Hematopoietic multipotent progenitor cell treated with erythropoietin and hydrocortisone succinate and interleukin-3 and kit ligand, for 17 days (in vitro differentiated cells): ENCODE data around the gene ALDH3B2.
"Not testable (repeated sequence)": the region's sequence is repeated elsewhere in the genome, so short reads cannot be mapped to it uniquely, and the experiment has no call there.

Experiments
- DNase-seq: peaks from one replicate; pipeline ENCODE4 v3.0.0-alpha.2; 2015; ENCODE audit warnings: low spot score

Gene ALDH3B2

DNA sequence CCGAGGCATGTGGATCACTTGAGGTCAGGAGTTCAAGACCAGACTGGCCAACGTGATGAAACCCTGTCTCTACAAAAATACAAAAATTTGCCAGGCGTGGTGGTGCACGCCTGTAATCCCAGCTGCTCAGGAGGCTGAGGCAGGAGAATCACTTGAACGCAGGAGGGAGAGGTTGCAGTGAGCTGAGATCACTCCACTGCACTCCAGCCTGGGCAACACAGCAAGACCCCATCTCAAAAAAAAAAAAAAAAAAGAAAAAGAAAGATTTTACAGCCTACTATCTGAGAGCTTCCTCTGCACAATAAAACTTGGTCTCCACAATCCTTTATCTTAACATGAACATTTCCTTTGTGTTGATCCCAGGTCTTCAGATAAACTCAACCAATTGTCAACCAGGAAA lies 13.7 kb downstream of the ALDH3B2 start:
- not testable (repeated sequence) for DNase-seq

DNA sequence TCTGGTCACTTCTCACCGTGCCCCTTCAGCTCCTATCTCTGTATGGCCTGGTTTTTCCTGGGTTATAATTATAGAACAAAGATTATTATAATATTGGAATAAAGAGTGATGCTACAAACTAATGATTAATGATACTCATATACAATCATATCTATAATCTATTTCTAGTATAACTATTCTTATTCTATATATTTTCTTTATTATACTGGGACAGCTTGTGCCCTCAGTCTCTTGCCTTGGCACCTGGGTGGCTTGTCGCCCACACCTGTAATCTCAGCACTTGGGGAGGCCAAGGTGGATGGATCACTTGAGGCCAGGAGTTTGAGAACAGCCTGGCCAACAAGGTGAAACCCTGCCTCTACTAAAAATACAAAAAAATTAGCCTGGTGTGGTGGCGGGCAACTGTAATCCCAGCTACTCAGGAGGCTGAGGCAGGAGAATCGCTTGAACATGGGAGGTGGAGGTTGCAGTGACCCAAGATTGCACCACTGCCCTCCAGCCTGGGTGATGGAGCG lies 14.7 kb downstream of the ALDH3B2 start:
- not testable (repeated sequence) for DNase-seq

DNA sequence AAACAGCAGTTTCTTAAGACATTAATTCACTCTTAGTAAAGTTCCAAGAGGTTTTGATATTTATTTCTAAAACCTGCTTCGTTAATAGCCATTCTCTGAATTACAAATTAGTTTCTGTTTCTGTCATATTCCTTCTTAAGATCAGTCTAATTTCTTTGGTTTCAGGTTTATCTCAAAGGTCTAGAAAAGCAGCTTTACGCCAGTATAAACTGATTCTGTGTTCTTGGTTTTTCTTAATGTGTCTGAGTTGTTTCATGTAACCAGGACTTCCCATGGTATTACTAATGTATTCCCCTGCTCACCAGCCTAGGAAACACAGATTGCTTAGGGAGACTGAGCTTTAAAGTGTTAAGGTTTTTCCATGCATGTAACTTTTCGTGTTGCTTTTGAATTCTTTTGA lies 17.1 kb downstream of the ALDH3B2 start:
- DNase-seq = no peak

DNA sequence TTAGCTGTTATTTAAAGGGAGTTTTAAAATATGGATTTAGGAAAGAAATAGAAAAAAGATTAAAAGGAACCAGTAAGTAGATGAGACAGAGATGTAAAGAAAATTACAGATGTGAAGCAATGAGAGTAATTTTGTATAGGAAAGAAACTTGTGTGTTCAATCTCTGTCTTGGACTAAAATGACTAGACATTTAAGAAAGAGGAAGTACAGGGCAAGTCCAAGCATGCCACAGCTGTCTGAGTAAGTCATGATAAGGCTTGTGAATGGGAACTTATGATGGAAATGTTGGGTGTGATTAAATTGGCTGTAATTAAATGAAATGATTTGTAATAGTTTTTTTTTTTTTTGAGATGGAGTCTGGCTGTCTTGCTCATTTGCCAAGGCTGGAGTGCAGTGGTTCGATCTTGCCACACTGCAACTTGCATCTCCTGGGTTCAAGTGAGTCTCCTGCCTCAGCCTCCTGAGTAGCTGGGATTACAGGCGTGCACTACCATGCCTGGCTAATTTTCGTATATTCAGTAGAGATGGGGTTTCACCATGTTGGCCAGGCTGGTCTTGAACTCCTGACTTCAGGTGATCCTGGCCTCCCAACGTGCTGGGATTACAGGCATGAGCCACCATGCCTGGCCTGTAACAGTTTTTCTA lies 18.0 kb downstream of the ALDH3B2 start:
- no peak for DNase-seq

DNA sequence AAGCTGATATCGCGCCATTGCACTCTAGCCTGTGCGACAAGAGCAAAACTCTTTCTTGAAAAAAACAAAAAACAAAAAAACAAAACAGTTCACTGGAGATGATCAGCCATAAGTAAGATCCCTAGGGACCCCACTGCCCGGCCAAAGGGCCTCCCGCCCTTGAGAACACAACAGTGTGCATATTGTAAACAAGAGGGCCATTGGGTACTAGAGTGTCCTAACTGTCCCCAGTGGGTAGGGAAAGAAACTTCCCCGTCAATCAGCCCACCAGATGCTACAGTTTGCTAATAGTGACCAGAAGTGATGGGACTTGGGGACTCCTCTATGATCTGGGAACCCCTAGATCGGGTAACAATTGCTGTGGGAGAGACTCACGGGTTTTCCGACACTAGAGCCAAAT lies 20.2 kb downstream of the ALDH3B2 start:
- no peak for DNase-seq

DNA sequence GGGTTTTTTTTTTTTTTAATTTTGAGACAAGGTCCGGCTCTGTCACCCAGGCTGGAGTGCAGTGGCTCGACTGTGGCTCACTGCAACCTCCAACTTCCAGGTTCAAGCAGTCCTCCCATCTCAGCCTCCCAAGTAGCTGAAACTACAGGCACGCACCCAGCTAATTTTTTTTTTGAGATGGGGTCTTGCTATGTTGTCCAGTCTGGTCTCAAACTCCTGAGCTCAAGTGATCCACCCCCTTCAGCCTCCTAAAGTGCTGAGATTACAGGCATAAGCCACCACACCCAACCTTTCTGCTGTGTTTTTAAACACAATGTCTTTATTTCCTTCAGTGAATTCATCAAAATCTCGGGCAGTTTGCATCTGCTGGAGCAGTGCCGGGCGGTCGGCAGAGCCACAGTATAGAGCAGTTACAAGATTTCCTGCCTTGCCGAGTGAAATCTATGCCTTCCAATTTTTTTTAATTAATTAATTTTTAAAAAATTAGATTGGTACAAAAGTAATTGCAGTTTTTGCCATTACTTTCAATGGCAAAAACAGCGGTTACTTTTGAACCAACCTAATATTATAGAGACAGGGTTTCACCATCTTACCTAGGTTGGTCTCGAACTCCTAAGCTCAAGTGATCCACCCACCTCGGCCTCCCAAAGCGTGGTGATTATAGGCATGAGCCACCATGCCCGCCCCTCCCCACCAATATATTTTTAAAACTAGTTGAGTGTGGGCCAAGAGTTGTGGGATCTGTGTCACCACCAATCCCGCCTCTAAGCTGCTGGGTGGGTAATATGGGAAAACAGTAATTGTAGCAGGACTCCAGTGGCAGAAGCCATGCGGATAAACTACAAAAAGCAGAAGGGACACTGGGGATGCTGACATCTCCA lies 21.2 kb downstream of the ALDH3B2 start:
- no peak for DNase-seq

DNA sequence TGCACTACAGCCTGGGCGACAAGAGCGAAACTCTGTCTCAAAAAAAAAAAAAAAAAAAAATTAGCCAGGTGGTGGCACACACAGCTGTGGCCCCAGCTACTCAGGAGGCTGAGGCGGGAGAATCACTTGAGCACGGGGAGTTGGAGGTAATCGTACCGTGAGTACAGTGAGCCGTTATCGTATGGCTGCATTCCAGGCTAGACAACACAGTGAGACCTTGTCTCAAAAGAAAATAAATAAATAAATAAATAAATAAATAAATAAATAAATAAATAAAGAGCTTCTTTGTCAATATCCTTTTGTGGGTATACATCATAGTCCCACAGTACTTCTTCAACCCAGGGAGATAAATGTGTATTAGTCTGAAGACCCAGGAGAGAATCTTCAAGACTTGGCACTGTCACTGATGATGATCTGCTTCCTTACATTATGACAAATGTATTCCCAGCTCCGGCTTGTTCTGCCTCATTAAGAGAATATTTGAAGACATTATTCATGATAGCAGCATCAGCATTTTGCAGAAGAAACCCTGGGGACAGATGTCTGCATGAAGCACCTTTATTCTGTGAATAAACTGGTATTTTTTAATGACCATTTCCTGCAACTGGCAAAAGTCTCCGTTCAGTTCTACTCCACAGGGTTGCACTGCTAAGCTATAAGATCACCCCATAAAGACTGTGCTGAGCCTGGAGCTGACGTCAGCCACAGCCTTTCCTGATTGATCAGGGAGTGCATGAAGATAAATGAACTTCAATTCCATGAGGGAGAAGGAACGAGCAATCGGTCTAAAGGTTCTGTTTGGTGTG lies 22.2 kb downstream of the ALDH3B2 start:
- DNase-seq = no peak

DNA sequence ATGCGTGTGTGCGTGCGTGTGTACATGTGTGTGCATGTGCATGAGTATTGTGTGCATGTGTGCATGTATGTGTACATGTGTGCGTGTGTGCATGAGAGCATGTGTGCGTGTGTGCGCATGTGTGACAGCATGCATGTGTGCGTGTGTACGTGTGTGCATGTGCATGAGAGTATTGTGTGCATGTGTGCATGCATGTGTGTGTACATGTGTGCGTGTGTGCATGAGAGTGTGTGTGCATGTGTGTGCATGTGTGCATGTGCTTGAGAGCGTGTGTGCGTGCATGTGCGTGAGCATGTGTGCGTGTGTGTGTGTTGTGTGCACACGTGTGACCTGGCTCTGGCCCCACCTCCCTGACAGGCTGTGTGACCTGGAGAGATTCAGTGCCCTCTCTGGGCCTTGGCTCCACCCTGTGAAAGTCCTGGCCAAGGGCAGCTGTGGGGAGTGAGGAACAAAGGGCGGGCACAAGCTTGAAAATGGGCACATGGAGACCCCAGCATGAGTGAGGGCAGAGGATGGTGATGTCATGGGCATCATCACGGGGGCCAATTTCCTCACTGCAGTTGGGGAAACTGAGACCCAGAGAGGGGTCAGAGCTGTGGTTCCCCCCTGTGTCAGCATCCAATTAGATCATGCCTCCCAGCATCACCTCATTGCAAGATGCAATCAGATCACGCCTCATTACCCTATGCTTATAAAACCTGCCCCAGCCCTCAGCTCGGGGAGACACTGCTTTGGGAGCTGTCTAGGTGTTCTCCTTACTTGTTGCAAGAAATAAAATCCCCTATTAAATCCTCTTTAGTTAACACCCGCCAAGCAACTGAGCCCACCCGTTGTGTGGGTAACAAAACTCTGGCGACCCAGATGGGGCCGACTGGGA lies 24.6 kb downstream of the ALDH3B2 start:
- DNase-seq = no peak

DNA sequence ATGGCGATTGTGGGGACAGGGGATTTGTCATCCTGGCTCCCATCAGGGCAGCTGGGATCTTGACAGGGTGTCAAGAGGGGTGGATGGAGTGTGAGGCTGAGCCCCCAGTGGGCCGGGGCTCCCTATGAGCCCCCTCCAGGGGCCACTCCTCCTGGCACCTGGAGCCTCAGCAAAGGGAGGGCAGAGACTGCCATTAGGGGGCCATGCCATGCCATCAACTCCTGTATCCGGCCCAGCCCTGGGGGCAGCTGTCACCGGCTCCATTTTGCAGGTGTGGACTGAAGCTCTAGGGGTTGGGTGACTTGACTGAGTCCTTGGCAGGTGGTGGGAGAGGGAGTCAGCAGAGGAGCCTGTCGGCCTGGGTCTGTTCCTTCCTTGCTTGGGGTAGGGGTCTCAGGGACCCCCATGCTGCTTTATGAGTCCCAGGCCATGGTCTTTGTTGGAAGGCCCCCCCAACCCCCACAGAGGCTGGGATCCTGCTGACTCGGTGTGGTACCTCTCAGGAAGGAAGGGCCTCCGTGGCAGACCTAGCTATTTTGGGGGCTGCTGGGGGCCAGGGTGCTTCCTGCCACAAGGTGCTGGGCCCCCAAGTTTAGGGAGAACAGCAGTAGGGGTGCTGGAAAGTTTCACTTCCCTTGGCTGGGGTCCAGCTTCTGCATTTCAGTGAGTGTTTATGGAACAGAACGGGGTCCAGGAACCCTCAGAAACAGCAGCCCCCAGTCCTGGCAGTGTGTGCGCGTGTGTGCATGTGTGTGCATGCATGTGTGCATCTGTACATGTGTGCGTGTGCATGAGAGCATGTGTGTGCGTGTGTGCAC lies 25.4 kb downstream of the ALDH3B2 start:
- no peak for DNase-seq

DNA sequence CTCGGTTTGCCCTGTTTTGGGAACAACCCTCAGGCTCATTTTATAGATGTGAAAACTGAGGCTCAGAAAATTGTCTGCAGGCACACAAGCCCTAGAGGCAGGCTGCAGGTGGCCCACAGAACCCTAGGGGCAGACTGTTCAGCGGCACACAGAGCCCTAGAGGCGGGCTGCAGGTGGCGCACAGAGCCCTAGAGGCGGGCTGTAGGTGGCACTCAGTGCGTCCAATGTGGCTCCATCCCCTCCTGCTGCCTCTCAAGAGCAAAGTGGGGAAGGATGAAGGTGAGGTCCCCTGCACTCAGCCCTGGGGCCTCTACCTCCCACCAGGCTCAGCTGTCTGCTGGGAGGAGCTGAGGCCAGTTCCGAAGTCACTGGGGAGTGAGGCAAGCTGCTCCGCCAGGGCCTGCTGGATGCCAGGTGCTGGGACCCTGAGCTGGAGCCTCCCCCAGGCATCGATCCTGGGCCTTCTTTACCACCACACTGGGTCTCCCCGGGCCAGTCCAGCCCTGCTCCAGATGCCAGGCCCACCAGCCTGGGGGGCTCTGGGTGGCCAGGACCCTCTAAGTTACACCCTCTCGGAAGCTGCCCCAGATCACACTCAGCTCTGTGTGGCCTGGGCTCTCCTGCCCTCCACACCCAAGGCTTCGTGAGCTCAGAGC lies 26.2 kb downstream of the ALDH3B2 start:
- no peak for DNase-seq

DNA sequence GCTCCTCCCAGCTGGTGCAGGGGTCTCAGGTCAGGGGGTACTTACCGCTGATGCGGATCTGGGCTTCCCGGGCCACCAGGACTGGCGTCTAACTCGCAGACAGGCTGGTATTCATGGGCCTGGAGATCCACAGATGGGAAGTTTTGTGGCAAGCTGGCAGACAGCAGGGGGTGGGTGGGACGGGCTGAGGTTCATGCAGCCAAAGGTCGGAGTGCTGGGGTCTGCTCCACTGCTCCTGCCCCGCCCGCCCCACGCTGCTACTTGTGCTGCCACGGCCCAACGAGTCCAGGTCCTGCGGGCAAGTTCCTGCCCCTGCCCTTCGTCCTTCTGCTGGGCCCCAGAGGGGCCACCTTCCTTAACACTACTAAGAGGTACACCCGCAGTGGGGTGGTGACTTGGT lies 27.0 kb downstream of the ALDH3B2 start:
- DNase-seq = no peak

DNA sequence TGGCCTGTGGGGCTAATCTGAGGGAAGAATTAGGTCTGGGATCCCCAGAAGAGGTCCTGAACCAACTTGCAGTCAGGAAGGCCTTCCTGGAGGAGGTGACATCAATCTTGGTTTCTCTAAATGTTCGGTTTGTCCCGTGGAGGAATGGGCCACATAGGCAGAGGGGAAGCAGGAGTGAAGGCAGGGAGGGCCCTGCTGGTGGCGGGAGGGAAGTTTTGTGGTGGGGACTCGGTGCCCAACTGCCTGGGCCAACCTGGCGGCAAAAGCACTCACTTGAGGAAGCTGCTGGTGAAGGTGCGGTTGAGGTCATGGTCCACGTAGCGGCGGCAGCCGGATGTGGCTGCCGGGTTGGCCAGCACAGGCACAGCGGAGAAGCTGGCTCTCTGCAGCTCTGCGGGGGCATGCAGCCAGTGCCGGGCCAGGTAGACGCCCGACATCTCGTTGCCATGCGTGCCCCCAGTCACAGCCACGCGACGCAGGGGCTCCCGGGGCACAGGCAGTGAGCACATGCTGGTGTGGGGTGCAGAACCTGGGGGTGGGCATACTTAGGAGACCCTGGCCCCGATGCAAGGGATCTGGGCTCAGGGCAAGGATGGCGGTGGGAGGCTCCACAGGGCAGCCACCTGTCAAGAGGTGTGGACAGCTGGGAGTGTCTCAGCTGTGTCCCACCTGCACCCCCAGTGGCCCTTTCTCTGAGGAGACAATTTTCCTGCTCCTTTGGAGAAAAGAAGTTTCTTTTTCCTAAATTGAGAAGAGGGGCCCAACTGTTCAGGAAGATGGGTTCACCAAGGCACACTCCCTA lies 27.7 kb downstream of the ALDH3B2 start:
- no peak for DNase-seq

DNA sequence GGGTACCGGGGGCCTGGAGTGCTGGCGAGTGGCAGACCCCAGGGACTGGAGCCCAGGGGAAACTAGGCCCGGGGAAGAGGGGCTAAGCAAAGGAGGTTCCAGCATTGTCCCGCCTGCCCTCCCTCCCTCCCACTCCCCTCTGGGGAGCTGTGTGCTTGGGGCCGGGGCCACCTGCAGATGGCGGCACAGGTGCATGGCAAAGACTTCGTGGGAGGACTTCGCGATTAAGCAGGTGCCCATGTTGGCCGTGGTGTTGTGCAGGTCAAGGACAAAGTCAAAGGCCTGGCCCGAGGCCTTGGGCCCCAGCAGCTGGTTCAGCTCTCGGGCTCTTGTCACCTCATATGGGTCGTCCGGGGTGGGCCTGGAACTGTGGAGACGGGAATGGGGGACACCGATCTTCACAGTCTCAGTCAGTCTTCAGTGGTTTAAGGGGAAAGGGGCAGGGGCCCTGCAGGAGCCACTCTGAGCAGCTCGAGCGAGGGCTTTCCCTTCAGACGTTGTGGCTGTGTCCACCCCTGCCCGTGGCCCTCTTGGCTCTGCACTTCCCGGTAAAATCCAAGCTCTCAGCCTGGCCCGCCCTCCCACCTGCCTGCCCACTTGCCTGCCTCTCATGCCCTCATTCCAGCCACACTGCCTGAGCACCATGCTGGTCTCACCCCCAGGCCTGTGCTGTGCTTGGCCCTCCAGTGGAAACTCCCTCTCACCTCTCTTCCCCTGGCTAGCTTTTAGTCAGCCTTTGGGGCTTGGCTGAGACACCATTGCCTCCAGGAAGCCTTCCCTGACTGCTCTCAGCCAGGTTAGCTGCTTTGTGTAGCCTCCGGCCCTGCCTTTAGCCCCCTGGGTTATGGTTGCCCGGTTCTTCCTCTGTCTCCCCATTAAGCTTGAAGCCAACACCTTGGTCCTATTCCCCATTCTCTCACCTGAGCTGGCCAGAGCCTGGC lies 28.6 kb downstream of the ALDH3B2 start:
- DNase-seq = no peak

DNA sequence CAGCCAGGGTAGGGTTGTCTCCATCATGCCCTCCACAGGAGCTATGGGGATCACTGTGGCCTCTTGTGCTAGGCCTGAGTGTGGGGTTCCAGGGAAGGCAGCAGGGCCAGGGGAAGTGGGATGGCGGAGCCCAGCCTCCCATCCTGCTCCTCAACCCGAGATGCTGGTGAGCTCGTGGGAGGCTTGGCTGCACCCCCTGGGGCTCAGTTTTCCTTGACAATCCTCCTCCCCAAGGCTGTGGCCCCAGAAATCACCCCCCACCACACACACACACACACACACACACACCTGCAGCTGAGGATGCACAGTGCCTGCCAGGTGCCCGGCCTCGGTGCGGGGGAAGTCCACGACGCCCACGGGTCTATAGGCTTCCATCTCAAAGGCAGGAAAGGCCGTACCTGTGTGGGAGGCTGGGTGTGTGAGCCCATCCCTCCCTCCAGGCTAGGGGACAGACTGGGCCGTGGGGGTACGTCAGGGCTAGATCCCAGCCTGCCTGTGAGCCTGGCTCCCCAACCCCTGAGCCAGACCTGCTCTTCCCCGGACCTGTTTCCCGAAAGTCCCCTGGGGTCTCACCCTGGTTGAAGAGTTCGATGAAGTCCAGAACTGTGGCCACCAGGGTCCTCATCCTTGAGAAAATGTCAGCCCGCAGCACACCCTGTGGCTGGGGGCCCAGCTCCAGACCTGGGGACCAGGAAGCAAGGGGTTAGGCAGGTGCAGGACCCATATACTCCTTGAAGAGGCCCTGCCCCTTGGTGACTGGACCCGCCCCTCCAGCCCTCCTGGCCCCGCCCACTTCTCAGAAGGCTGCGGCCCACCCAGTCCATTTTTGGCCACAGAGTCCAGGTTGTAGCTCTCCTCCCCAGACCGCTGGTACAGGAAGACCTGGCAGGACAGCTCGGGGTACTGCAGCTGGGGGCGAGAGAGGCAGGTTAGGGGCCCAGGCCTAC lies 29.7 kb downstream of the ALDH3B2 start:
- no peak for DNase-seq

DNA sequence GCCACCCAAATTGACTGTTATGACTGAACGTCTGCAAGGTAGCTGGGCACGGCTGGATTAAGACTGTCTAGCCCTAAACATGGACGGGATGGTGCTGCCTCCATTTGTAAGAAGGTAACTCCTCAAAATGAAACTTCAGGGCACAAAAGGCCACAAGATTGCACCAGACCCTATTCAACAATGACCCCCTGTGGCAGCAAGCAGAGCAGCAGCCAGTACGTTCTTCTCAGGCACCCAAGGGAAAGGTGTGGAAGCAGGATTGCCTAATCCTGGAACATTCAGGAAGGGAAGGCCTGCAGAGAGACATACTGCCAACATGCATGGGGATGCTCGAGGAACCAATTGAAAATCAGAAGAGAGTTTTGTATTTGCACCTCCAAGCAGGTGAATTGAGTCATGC lies 30.4 kb downstream of the ALDH3B2 start:
- DNase-seq = no peak

DNA sequence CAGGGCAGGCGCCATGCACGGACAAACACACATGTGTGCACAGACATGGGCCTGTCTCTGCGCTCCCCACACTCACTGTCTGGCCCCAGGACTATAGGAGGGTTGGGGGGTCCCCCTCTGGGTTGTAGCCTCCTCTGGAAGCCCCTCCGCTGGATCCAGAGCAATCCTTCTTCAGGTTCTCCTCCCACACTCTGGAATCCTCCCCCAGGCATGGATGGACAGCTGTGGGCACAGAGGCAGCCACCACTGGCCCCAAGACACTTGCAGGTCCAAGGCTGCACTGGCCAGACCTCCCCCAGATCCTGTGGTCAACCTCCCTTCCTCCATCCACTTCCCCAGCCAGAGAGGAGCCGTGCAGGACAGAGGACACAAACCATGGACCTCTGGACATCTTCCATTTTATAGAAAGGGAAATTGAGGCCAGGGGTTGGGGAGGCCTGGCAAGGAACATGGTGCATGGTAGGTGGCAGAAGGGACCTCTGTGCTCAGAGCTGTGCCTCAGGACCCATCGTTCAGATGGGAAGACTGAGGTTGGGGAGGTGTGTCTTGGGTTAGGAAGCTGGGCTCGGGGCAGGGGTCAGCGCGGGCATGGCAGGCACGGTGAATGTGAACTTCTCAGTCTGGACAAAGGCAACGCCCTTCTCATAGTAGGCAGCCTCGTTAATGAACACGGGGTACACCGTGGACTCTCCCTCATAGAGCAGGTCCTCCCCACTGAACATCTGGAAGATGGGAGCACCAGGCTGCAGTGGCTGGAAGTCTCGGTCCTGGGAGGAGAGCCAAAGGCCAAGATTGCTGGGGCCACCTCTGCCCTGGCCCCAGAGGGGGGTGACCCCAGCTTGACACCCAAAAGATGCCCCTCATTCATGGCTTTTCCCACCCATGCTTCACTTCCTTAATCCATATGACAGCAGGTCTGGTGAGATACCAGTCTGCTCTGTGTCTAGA lies 32.0 kb downstream of the ALDH3B2 start:
- DNase-seq = no peak
